ENCODE results near the gene BBS10.

The BBS10 gene

DNA sequence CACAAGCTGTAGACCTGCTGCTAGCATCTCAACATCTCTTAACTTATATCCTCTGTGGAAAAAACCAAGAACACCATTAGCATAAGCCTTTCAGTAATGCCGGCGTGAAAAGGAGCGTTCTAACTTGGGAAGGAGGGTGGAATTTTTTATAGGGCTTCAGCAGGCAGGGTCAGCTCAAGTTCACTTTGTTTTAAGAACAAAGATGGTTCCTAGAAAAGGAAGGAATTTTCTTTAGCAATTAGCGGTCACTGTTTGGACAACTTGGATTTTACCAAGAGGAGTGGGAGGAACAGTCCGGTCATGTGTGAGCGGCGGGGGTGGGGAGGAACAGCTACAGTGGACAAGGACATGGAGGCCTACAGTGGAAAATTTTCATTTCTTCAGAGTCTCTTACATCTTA is 35.9 kb downstream of the BBS10 start:
- Histone ChIP-seq H3K9me3 (ENCODE audit: insufficient read depth, low read length) (no peaks in the 10 kb centered on the region), H3K27ac (ENCODE audit: low read length) (no peak overlapping the region), H3K79me2 (ENCODE audit: low read length) (no peaks in the 10 kb centered on the region), H3K36me3 (replicated peaks; ENCODE audit: low read depth, low read length) (no peaks in the 10 kb centered on the region), H3K4me1 (ENCODE audit: low read length) (peaks cover 8% of the 10 kb centered on the region), H3K4me3 (ENCODE audit: low read length) (no peak overlapping the region), H4K20me1 (ENCODE audit: insufficient read depth, low read length) (no peaks in the 10 kb centered on the region), H3K4me2 (ENCODE audit: low read length) (no peak overlapping the region), H3K9ac (ENCODE audit: low read length) (no peak overlapping the region), H2AFZ (ENCODE audit: low read depth, low read length) (no peak overlapping the region), H3K27me3 (ENCODE audit: low read depth, low read length) (peaks cover 8% of the 10 kb centered on the region; the same call in 1 of the 2 replicates)
- TF ChIP-seq, protein P1, sequence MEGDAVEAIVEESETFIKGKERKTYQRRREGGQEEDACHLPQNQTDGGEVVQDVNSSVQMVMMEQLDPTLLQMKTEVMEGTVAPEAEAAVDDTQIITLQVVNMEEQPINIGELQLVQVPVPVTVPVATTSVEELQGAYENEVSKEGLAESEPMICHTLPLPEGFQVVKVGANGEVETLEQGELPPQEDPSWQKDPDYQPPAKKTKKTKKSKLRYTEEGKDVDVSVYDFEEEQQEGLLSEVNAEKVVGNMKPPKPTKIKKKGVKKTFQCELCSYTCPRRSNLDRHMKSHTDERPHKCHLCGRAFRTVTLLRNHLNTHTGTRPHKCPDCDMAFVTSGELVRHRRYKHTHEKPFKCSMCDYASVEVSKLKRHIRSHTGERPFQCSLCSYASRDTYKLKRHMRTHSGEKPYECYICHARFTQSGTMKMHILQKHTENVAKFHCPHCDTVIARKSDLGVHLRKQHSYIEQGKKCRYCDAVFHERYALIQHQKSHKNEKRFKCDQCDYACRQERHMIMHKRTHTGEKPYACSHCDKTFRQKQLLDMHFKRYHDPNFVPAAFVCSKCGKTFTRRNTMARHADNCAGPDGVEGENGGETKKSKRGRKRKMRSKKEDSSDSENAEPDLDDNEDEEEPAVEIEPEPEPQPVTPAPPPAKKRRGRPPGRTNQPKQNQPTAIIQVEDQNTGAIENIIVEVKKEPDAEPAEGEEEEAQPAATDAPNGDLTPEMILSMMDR (IDR thresholded peaks at IDR 0.05; ENCODE audit: low read depth, low read length), result no peak
- TF ChIP-seq EZH2phosphoT487 (IDR thresholded peaks at IDR 0.05; ENCODE audit: low read depth), result no peak

DNA sequence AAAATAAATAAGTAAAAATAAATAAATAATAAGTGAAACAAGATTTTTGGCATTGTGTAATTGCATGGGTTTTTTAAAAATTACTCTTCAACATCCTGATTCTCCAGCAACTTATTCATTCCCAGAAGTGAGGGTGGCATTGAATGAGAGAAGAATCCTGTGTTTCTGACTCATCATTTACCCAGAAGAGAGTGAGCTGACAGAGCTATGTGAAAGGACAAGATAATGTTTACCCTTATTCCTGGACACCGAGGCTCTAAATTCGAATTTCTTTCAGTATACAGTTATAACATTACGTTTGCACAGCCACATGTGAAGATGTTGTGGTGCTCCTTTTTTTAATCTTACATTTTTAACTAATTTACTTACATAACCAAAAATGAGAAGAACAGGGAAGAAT is 36.4 kb downstream of the BBS10 start:
- H3K9ac ChIP-seq (ENCODE audit: low read length), result no peak overlapping the region
- H4K20me1 ChIP-seq (ENCODE audit: insufficient read depth, low read length), result no peaks in the 10 kb centered on the region
- peaks cover 8% of the 10 kb centered on the region for H3K4me1 ChIP-seq (ENCODE audit: low read length)
- H2AFZ ChIP-seq (ENCODE audit: low read depth, low read length), result no peak overlapping the region
- H3K27me3 ChIP-seq (ENCODE audit: low read depth, low read length), result peaks cover 8% of the 10 kb centered on the region; the same call in 1 of the 2 replicates
- H3K27ac ChIP-seq (ENCODE audit: low read length), result no peak overlapping the region
- H3K36me3 ChIP-seq (replicated peaks; ENCODE audit: low read depth, low read length), result no peaks in the 10 kb centered on the region
- TF ChIP-seq, protein P1 (IDR thresholded peaks at IDR 0.05; ENCODE audit: low read depth, low read length), result no peak
- no peak for TF ChIP-seq EZH2phosphoT487 (IDR thresholded peaks at IDR 0.05; ENCODE audit: low read depth)
- no peaks in the 10 kb centered on the region for H3K9me3 ChIP-seq (ENCODE audit: insufficient read depth, low read length)
- no peak overlapping the region for H3K4me2 ChIP-seq (ENCODE audit: low read length)
- no peaks in the 10 kb centered on the region for H3K79me2 ChIP-seq (ENCODE audit: low read length)
- no peak overlapping the region for H3K4me3 ChIP-seq (ENCODE audit: low read length)

DNA sequence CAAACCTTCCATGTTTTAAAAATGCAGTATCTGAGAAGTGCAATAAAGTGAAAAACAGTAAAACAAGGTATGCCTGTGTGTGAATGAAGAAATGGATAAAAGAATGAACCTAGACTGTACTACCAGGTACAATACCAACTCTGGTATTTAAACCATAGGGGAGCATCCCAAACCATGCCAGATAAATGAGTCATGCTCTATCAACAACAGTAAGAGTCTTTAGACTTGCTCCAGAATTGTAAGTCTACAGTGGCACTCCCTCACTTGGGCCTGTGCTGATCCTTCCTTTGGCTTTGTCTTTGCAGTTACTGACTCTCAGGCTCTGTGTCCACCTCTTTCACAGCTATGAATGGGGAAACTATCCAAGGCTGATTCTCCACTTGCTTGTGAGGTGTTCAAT is 38.1 kb downstream of the BBS10 start:
- H3K4me1 ChIP-seq (ENCODE audit: low read length), result peaks cover 5% of the 10 kb centered on the region
- no peak overlapping the region for H2AFZ ChIP-seq (ENCODE audit: low read depth, low read length)
- H3K9ac ChIP-seq (ENCODE audit: low read length), result no peak overlapping the region
- H3K36me3 ChIP-seq (replicated peaks; ENCODE audit: low read depth, low read length), result no peaks in the 10 kb centered on the region
- H3K27me3 ChIP-seq (ENCODE audit: low read depth, low read length), result no peaks in the 10 kb centered on the region
- H4K20me1 ChIP-seq (ENCODE audit: insufficient read depth, low read length), result no peaks in the 10 kb centered on the region
- H3K27ac ChIP-seq (ENCODE audit: low read length), result no peak overlapping the region
- H3K79me2 ChIP-seq (ENCODE audit: low read length), result no peaks in the 10 kb centered on the region
- H3K9me3 ChIP-seq (ENCODE audit: insufficient read depth, low read length), result no peaks in the 10 kb centered on the region
- TF ChIP-seq, protein P1 (IDR thresholded peaks at IDR 0.05; ENCODE audit: low read depth, low read length), result no peak
- TF ChIP-seq EZH2phosphoT487 (IDR thresholded peaks at IDR 0.05; ENCODE audit: low read depth), result no peak
- H3K4me2 ChIP-seq (ENCODE audit: low read length), result no peak overlapping the region
- no peak overlapping the region for H3K4me3 ChIP-seq (ENCODE audit: low read length)

DNA sequence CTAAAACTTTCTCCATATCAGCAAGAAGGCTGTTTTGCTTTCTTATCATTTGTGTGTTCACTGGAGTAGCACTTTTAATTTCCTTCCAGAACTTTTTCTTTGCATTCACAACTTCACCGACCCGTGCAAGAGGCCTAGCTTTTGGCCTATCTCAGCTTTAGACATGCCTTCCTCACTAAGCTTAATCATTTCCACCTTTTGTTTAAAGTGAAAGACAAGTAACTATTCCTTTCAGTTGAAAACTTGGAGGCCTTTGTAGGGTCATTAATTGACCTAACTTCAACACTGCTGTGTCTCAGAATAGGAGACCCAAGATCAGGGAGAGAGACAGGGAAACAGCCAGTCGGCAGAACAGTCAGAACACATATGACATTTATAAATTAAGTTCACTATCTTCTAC is 39.3 kb downstream of the BBS10 start:
- H3K4me2 ChIP-seq (ENCODE audit: low read length), result no peak overlapping the region
- H3K9me3 ChIP-seq (ENCODE audit: insufficient read depth, low read length), result no peaks in the 10 kb centered on the region
- no peaks in the 10 kb centered on the region for H3K27me3 ChIP-seq (ENCODE audit: low read depth, low read length)
- TF ChIP-seq EZH2phosphoT487 (IDR thresholded peaks at IDR 0.05; ENCODE audit: low read depth), result no peak
- TF ChIP-seq, protein P1 (IDR thresholded peaks at IDR 0.05; ENCODE audit: low read depth, low read length), result no peak
- no peaks in the 10 kb centered on the region for H3K36me3 ChIP-seq (replicated peaks; ENCODE audit: low read depth, low read length)
- H4K20me1 ChIP-seq (ENCODE audit: insufficient read depth, low read length), result no peaks in the 10 kb centered on the region
- no peak overlapping the region for H3K4me3 ChIP-seq (ENCODE audit: low read length)
- no peaks in the 10 kb centered on the region for H3K4me1 ChIP-seq (ENCODE audit: low read length)
- H3K27ac ChIP-seq (ENCODE audit: low read length), result no peak overlapping the region
- no peak overlapping the region for H2AFZ ChIP-seq (ENCODE audit: low read depth, low read length)
- H3K79me2 ChIP-seq (ENCODE audit: low read length), result no peaks in the 10 kb centered on the region
- no peak overlapping the region for H3K9ac ChIP-seq (ENCODE audit: low read length)

Measured in OCI-LY3 (cell line).